AG04450 (cell line): ENCODE data around the gene KIF3A. TPM values are rescaled to one million over a fixed set of nuclear protein-coding genes. Genes with fewer than 3 reads are reported as not detected.

Experiments
- CTCF ChIA-PET: fragments of 300-600, 350-600 bp; formaldehyde crosslinking; extraction: SDS; loops from one replicate; lab custom pipeline; 2022; ENCODE audit warnings: antibody characterized with exemption, inconsistent platforms; lab: Charles Lee
- POLR2A ChIA-PET: fragments of 350-600 bp; formaldehyde crosslinking; extraction: SDS; loops from one replicate; lab custom pipeline; 2021; ENCODE audit warnings: antibody characterized with exemption, inconsistent platforms; lab: Yijun Ruan, JAX
- DNase-seq: peaks from one replicate; pipeline ENCODE4 v3.0.0-alpha.2; 2011; ENCODE audit warnings: low read depth, low spot score
- H3K27ac ChIP-seq: one replicate; pipeline ENCODE4 v1.5.1; 2012; ENCODE audit warnings: low read depth, low read length, control low read depth
- H3K27me3 ChIP-seq: one replicate; pipeline ENCODE4 v1.6.0; 2012; ENCODE audit warnings: low read length; ENCODE audit not compliant: control insufficient read depth, insufficient read depth
- H3K4me3 ChIP-seq: 2 replicates; pipeline ENCODE4 v1.5.1; 2011; ENCODE audit warnings: mild to moderate bottlenecking, low read depth, low read length, control low read depth
- H3K9me3 ChIP-seq: 2 replicates; pipeline ENCODE4 v1.5.1; 2012; ENCODE audit warnings: low read length; ENCODE audit not compliant: control insufficient read depth, insufficient read depth
- CTCF ChIP-seq: IDR thresholded peaks from 2 replicates; pipeline ENCODE4 v1.5.1; 2011; ENCODE audit warnings: low read depth, low read length, control low read depth, inconsistent platforms
- polyA plus RNA-seq: library from polyadenylated mRNA; depleted of rRNA; stranded (reverse); fragments of >200 nt; gene quantifications from 2 replicates; pipeline ENCODE4 v1.2.3, GENCODE V29; 2011

The KIF3A gene
- polyA plus RNA-seq, 1 experiment: 8.9 TPM

GRCh38 chr5:132671000-132671399 is 66.3 kb downstream of the KIF3A start:
- POLR2A ChIA-PET: no interaction called here

GRCh38 chr5:132669966-132670882 is 67.1 kb downstream of the KIF3A start:
- no peak overlapping the region for H3K27ac ChIP-seq
- peaks cover 3% of the 10 kb centered on the region; the same call in 1 of the 2 replicates for H3K9me3 ChIP-seq
- ChIA-PET POLR2A (interaction anchor here (0.6 kb wide), 1 partner anchor 294 kb away, joined by 3 read pairs; no protein-coding TSS in a partner anchor), CTCF (interaction anchor here (0.9 kb wide), 1 partner anchor 12 kb away, joined by 3 read pairs; no protein-coding TSS in a partner anchor)
- no peaks in the 10 kb centered on the region for H3K27me3 ChIP-seq
- no peak for TF ChIP-seq CTCF
- no peak overlapping the region for H3K4me3 ChIP-seq
- DNase-seq: no peak

More at GRCh38 chr5:132671000-132671399, 66.3 kb downstream of the KIF3A start:
- Histone ChIP-seq H3K4me3 (no peak overlapping the region), H3K27ac (no peak overlapping the region), H3K9me3 (peaks cover 3% of the 10 kb centered on the region; the same call in 1 of the 2 replicates), H3K27me3 (no peaks in the 10 kb centered on the region)
- CTCF ChIA-PET: no interaction called here
- no peak for TF ChIP-seq CTCF
- DNase-seq: no peak

GRCh38 chr5:132669455-132669820 is 67.9 kb downstream of the KIF3A start:
- H3K9me3 ChIP-seq: no peaks in the 10 kb centered on the region; the same call in 1 of the 2 replicates
- no peaks in the 10 kb centered on the region for H3K27me3 ChIP-seq
- TF ChIP-seq CTCF: no peak
- no peak for DNase-seq
- POLR2A ChIA-PET: no interaction called here
- no peak overlapping the region for H3K4me3 ChIP-seq
- CTCF ChIA-PET: interaction anchor here (0.9 kb wide), 1 partner anchor 11 kb away, joined by 3 read pairs; no protein-coding TSS in a partner anchor
- H3K27ac ChIP-seq: no peak overlapping the region

- Histone ChIP-seq H3K4me3 (no peak overlapping the region), H3K9me3 (no peaks in the 10 kb centered on the region; the same call in 1 of the 2 replicates), H3K27ac (no peak overlapping the region), H3K27me3 (no peaks in the 10 kb centered on the region)
- no peak for TF ChIP-seq CTCF
- ChIA-PET CTCF (no interaction called here), POLR2A (no interaction called here)
- no peak for DNase-seq
These were observed 68.5 kb downstream of the KIF3A start for GRCh38 chr5:132668706-132669454.
